Ovary (tissue), 3 donors: ENCODE results near the gene NOM1.
"Not testable (repeated sequence)": the region's sequence is repeated elsewhere in the genome, so short reads cannot be mapped to it uniquely, and the experiment has no call there.

Experiments used
- POLR2A ChIP-seq: fragments of 450-650 bp; IDR thresholded peaks from one replicate; pipeline ENCODE4 v1.6.1; 2017; ENCODE audit warnings: antibody characterized with exemption, mild to moderate bottlenecking, moderate library complexity
- TF ChIP-seq, protein P1 (sequence below), 3 donors: fragments of 450-650 bp in 2 of 3; fragments of 200-600 bp in 1 of 3; IDR thresholded peaks; one replicate each; pipeline versions ENCODE4 v1.5.1 to v1.8.0; 2016 to 2022; ENCODE audit warnings: antibody characterized with exemption in 3 of 3, mild to moderate bottlenecking in 1 of 3
- donor health status: DM: no; HTN: no; CAD: no.

DNA sequence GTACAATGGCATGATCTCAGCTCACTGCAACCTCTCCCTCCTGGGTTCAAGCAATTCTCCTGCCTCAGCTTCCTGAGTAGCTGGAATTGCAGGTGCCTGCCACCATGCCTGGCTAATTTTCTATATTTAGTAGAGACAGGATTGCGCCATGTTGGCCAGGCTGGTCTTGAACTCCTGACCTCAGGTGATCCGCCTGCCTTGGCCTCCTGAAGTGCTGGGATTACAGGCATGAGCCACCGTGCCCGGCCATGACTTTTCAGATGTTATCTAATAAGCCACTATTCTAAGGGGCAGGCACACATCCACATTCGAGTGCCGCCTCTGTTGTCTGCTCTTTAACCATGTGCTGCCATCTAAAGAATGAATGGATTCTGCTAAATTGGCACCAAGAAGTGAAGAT is 27.2 kb upstream of the NOM1 start:
- TF ChIP-seq, protein P1, sequence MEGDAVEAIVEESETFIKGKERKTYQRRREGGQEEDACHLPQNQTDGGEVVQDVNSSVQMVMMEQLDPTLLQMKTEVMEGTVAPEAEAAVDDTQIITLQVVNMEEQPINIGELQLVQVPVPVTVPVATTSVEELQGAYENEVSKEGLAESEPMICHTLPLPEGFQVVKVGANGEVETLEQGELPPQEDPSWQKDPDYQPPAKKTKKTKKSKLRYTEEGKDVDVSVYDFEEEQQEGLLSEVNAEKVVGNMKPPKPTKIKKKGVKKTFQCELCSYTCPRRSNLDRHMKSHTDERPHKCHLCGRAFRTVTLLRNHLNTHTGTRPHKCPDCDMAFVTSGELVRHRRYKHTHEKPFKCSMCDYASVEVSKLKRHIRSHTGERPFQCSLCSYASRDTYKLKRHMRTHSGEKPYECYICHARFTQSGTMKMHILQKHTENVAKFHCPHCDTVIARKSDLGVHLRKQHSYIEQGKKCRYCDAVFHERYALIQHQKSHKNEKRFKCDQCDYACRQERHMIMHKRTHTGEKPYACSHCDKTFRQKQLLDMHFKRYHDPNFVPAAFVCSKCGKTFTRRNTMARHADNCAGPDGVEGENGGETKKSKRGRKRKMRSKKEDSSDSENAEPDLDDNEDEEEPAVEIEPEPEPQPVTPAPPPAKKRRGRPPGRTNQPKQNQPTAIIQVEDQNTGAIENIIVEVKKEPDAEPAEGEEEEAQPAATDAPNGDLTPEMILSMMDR (IDR thresholded peaks at IDR 0.05): not testable (repeated sequence)
- TF ChIP-seq POLR2A: not testable (repeated sequence)
